Measurements from ENCODE around the gene CCR7. TPM values are rescaled to one million over a fixed set of nuclear protein-coding genes. Genes with fewer than 3 reads are reported as not detected.
A peak's percentile ranks its signal among the peaks of the same experiment; 100 is the strongest.

Gene CCR7
- total and polyA plus RNA-seq, 2 of the 13 experiments (the other 11 are each of a cell fraction or from before 2014, with no cell fraction given): 0.04 to 0.53 TPM

GRCh38 chr17:40542558-40543411 is 22.5 kb downstream of the CCR7 start (continued):
- no peak for TF ChIP-seq ZUFSP (CRISPR knock-in tag; IDR thresholded peaks at IDR 0.05; ENCODE audit: borderline replicate concordance)
- no peak for TF ChIP-seq ZNF496 (CRISPR knock-in tag; IDR thresholded peaks at IDR 0.05; ENCODE audit: insufficient replicate concordance)
- TF ChIP-seq CBFB (CRISPR knock-in tag; IDR thresholded peaks at IDR 0.05): 0 out of 2 replicates have a peak, but pooled peaks have one; percentile 57
- peak; percentile 71 for TF ChIP-seq FOXA3 (CRISPR knock-in tag; IDR thresholded peaks at IDR 0.05)
- TF ChIP-seq ZZZ3 (CRISPR knock-in tag; IDR thresholded peaks at IDR 0.05; ENCODE audit: borderline replicate concordance): no peak
- TF ChIP-seq MXD3 (CRISPR knock-in tag; IDR thresholded peaks at IDR 0.05): peak; percentile 49; the same call in 1 of the 2 replicates
- peak; percentile 82; the same call in 1 of the 2 replicates for TF ChIP-seq CREM (IDR thresholded peaks at IDR 0.05)
- no peak for TF ChIP-seq CREM (CRISPR knock-in tag; IDR thresholded peaks at IDR 0.05)
- TF ChIP-seq ETV6 (CRISPR knock-in tag; conservative IDR thresholded peaks at IDR 0.05): no peak
- no peak for TF ChIP-seq ZNF782 (CRISPR knock-in tag; IDR thresholded peaks at IDR 0.05; ENCODE audit: borderline replicate concordance)
- no peak for TF ChIP-seq ESRRA (CRISPR knock-in tag; IDR thresholded peaks at IDR 0.05; ENCODE audit: low read depth)
- no peak for TF ChIP-seq NFKB2 (CRISPR knock-in tag; IDR thresholded peaks at IDR 0.05; ENCODE audit: borderline replicate concordance)
- TF ChIP-seq BRF2 (CRISPR knock-in tag; IDR thresholded peaks at IDR 0.05): no peak
- no peak for TF ChIP-seq TBX3 (IDR thresholded peaks at IDR 0.05; ENCODE audit: borderline replicate concordance)
- TF ChIP-seq MAFG (CRISPR knock-in tag; IDR thresholded peaks at IDR 0.05): no peak
- no peak for TF ChIP-seq POGZ (CRISPR knock-in tag; IDR thresholded peaks at IDR 0.05)
- no peak for TF ChIP-seq NFE2L2 (IDR thresholded peaks at IDR 0.05; ENCODE audit: low read length)
- no peak for TF ChIP-seq ZNF317 (CRISPR knock-in tag; IDR thresholded peaks at IDR 0.05)
- peak; percentile 54; the same call in 1 of the 2 replicates for TF ChIP-seq ZBTB21 (CRISPR knock-in tag; IDR thresholded peaks at IDR 0.05)
- TF ChIP-seq CHCHD3 (CRISPR knock-in tag; IDR thresholded peaks at IDR 0.05): no peak
- TF ChIP-seq ZNF280D (CRISPR knock-in tag; IDR thresholded peaks at IDR 0.05): 0 out of 2 replicates have a peak, but pooled peaks have one; percentile 50
- no peak for TF ChIP-seq ZNF180 (CRISPR knock-in tag; IDR thresholded peaks at IDR 0.05; ENCODE audit: borderline replicate concordance, low read depth)
- no peak for TF ChIP-seq MXI1 (IDR thresholded peaks at IDR 0.05; ENCODE audit: borderline replicate concordance, low read depth, low read length)
- 0 out of 2 replicates have a peak, but pooled peaks have one; percentile 43 for TF ChIP-seq ZNF746 (CRISPR knock-in tag; IDR thresholded peaks at IDR 0.05)
- TF ChIP-seq ZNF678 (CRISPR knock-in tag; IDR thresholded peaks at IDR 0.05): no peak
